Effector memory CD4-positive, alpha-beta T cell (primary cell): ENCODE results near the gene PTPRN2.

Experiments used
- DNase-seq, 3 donors: peaks; one replicate each; pipeline ENCODE4 v3.0.0-alpha.2; 2020
- H3K27ac ChIP-seq: 2 replicates; pipeline ENCODE4 v1.7.0; 2013; ENCODE audit warnings: mild to moderate bottlenecking, low read length, moderate library complexity; ENCODE audit not compliant: insufficient read depth, poor library complexity, severe bottlenecking
- H3K27me3 ChIP-seq: replicated peaks from 2 replicates; pipeline ENCODE4 v1.7.0; 2013; ENCODE audit warnings: mild to moderate bottlenecking, low read length; ENCODE audit not compliant: insufficient read depth, control insufficient read depth, poor library complexity, severe bottlenecking
- H3K36me3 ChIP-seq: 2 replicates; pipeline ENCODE4 v1.7.0; 2013; ENCODE audit warnings: mild to moderate bottlenecking, low read length, moderate library complexity; ENCODE audit not compliant: control insufficient read depth, insufficient read depth
- H3K4me1 ChIP-seq: 2 replicates; pipeline ENCODE4 v1.7.0; 2013; ENCODE audit warnings: low read length, mild to moderate bottlenecking; ENCODE audit not compliant: control insufficient read depth, insufficient read depth, poor library complexity, severe bottlenecking
- H3K4me3 ChIP-seq: 2 replicates; pipeline ENCODE4 v1.7.0; 2013; ENCODE audit warnings: low read length, low read depth, mild to moderate bottlenecking; ENCODE audit not compliant: insufficient read depth, poor library complexity, severe bottlenecking
- H3K9me3 ChIP-seq: 2 replicates; pipeline ENCODE4 v1.7.0; 2013; ENCODE audit warnings: mild to moderate bottlenecking, low read length, moderate library complexity; ENCODE audit not compliant: control insufficient read depth

PTPRN2 gene

GRCh38 chr7:157587051-157587804 is 1000.4 kb downstream of the PTPRN2 start:
- no peak overlapping the region for H3K4me3 ChIP-seq
- H3K36me3 ChIP-seq = no peaks in the 10 kb centered on the region
- no peak overlapping the region for H3K27ac ChIP-seq
- no peaks in the 10 kb centered on the region for H3K9me3 ChIP-seq
- no peaks in the 10 kb centered on the region for H3K27me3 ChIP-seq
- no peaks in the 10 kb centered on the region for H3K4me1 ChIP-seq
- no peak for DNase-seq

GRCh38 chr7:157586426-157586955 is 1001.1 kb downstream of the PTPRN2 start:
- H3K27me3 ChIP-seq = no peaks in the 10 kb centered on the region
- DNase-seq = no peak

GRCh38 chr7:157585113-157585861 is 1002.3 kb downstream of the PTPRN2 start:
- Histone ChIP-seq H3K27ac (no peak overlapping the region), H3K4me1 (no peaks in the 10 kb centered on the region), H3K27me3 (no peaks in the 10 kb centered on the region), H3K4me3 (no peak overlapping the region), H3K36me3 (no peaks in the 10 kb centered on the region), H3K9me3 (no peaks in the 10 kb centered on the region)
- no peak for DNase-seq

More at GRCh38 chr7:157586426-157586955, 1001.1 kb downstream of the PTPRN2 start:
- no peaks in the 10 kb centered on the region for H3K9me3 ChIP-seq
- H3K4me3 ChIP-seq = no peak overlapping the region
- no peaks in the 10 kb centered on the region for H3K36me3 ChIP-seq
- no peak overlapping the region for H3K27ac ChIP-seq
- H3K4me1 ChIP-seq = no peaks in the 10 kb centered on the region

GRCh38 chr7:157584420-157584819 is 1003.2 kb downstream of the PTPRN2 start:
- no peaks in the 10 kb centered on the region for H3K9me3 ChIP-seq
- H3K27me3 ChIP-seq = no peaks in the 10 kb centered on the region
- H3K4me3 ChIP-seq = no peak overlapping the region
- no peak overlapping the region for H3K27ac ChIP-seq
- DNase-seq = no peak
- H3K4me1 ChIP-seq = no peaks in the 10 kb centered on the region
- H3K36me3 ChIP-seq = no peaks in the 10 kb centered on the region

GRCh38 chr7:157581740-157582139 is 1005.9 kb downstream of the PTPRN2 start:
- Histone ChIP-seq H3K27ac (no peak overlapping the region), H3K27me3 (no peaks in the 10 kb centered on the region), H3K4me3 (no peak overlapping the region), H3K36me3 (no peaks in the 10 kb centered on the region), H3K9me3 (no peaks in the 10 kb centered on the region), H3K4me1 (no peaks in the 10 kb centered on the region)
- no peak for DNase-seq

- Histone ChIP-seq H3K4me3 (no peak overlapping the region), H3K27ac (no peak overlapping the region), H3K27me3 (no peaks in the 10 kb centered on the region), H3K9me3 (no peaks in the 10 kb centered on the region), H3K4me1 (no peaks in the 10 kb centered on the region), H3K36me3 (no peaks in the 10 kb centered on the region)
- no peak for DNase-seq
Measured at GRCh38 chr7:157580324-157580723, 1007.3 kb downstream of the PTPRN2 start.

- Histone ChIP-seq H3K4me1 (no peaks in the 10 kb centered on the region), H3K4me3 (no peak overlapping the region), H3K9me3 (no peaks in the 10 kb centered on the region), H3K36me3 (no peaks in the 10 kb centered on the region), H3K27me3 (no peaks in the 10 kb centered on the region), H3K27ac (no peak overlapping the region)
- DNase-seq = no peak
Measured at GRCh38 chr7:157579425-157579824, 1008.2 kb downstream of the PTPRN2 start.

- H3K27ac ChIP-seq = no peak overlapping the region
- DNase-seq = no peak
- no peaks in the 10 kb centered on the region for H3K27me3 ChIP-seq
- no peaks in the 10 kb centered on the region for H3K36me3 ChIP-seq
- H3K4me3 ChIP-seq = no peak overlapping the region
- H3K4me1 ChIP-seq = no peaks in the 10 kb centered on the region
- H3K9me3 ChIP-seq = no peaks in the 10 kb centered on the region
Measured at GRCh38 chr7:157577796-157578339, 1009.8 kb downstream of the PTPRN2 start.

- no peaks in the 10 kb centered on the region for H3K36me3 ChIP-seq
- peak in 1 of 3 donors; percentile 11 for DNase-seq
- no peak overlapping the region for H3K27ac ChIP-seq
- H3K4me3 ChIP-seq = no peak overlapping the region
- H3K9me3 ChIP-seq = no peaks in the 10 kb centered on the region
- no peaks in the 10 kb centered on the region for H3K4me1 ChIP-seq
- no peaks in the 10 kb centered on the region for H3K27me3 ChIP-seq
Measured at GRCh38 chr7:157577061-157577460, 1010.6 kb downstream of the PTPRN2 start.

GRCh38 chr7:157576415-157576814 is 1011.2 kb downstream of the PTPRN2 start:
- H3K9me3 ChIP-seq = no peaks in the 10 kb centered on the region
- peak overlapping the region; percentile 26 for H3K27ac ChIP-seq
- H3K4me3 ChIP-seq = peak overlapping the region; percentile 39
- H3K4me1 ChIP-seq = no peaks in the 10 kb centered on the region
- DNase-seq = peak; percentile 20 to 57 (median 32)
- H3K36me3 ChIP-seq = no peaks in the 10 kb centered on the region
- no peaks in the 10 kb centered on the region for H3K27me3 ChIP-seq
